ENCODE measurements around the gene HIVEP1. TPM values are rescaled to one million over a fixed set of nuclear protein-coding genes. Genes with fewer than 3 reads are reported as not detected.
"Not testable (repeated sequence)": the region's sequence is repeated elsewhere in the genome, so short reads cannot be mapped to it uniquely, and the experiment has no call there.

HIVEP1 gene
- total RNA-seq, 4 donors from 2014 or later = 15.2 to 26.9 (median 17.6) TPM

DNA sequence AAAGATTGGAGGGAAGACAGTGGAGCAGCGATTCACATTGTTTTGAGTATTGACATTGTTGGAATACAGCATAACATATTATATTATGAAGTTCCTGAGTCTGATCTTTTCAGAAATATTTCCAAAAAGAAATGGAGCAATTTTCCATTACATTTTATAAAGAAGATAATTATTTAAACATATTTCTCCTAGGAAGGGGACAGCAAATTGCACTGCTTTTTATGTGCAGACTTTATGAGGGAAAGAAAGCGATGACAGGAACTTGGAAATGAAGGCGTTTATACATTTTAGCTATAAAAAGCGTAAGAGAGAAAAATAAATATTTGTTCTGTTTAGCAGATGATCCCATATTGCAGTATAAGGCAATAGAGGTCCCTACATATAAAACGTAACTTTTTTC lies 161.1 kb downstream of the HIVEP1 start:
- 64 to 68% methylated on average over 5 of the region's 5 CpGs for WGBS, 2 donors (ENCODE audit: low coverage in 1 of 2)
- H3K4me1 ChIP-seq = no peaks in the 10 kb centered on the region
- no peak overlapping the region for H3K27ac ChIP-seq
- ATAC-seq = no peak
- H3K27me3 ChIP-seq = no peaks in the 10 kb centered on the region
- no peak for TF ChIP-seq EP300 (IDR thresholded peaks at IDR 0.05)
- TF ChIP-seq, protein P1, sequence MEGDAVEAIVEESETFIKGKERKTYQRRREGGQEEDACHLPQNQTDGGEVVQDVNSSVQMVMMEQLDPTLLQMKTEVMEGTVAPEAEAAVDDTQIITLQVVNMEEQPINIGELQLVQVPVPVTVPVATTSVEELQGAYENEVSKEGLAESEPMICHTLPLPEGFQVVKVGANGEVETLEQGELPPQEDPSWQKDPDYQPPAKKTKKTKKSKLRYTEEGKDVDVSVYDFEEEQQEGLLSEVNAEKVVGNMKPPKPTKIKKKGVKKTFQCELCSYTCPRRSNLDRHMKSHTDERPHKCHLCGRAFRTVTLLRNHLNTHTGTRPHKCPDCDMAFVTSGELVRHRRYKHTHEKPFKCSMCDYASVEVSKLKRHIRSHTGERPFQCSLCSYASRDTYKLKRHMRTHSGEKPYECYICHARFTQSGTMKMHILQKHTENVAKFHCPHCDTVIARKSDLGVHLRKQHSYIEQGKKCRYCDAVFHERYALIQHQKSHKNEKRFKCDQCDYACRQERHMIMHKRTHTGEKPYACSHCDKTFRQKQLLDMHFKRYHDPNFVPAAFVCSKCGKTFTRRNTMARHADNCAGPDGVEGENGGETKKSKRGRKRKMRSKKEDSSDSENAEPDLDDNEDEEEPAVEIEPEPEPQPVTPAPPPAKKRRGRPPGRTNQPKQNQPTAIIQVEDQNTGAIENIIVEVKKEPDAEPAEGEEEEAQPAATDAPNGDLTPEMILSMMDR (IDR thresholded peaks at IDR 0.05) = no peak
- no peak for TF ChIP-seq POLR2AphosphoS5 (IDR thresholded peaks at IDR 0.05)
- no peak for TF ChIP-seq POLR2A (IDR thresholded peaks at IDR 0.05)
- no peaks in the 10 kb centered on the region for H3K9me3 ChIP-seq
- H3K4me3 ChIP-seq = no peak overlapping the region
- H3K36me3 ChIP-seq = no peaks in the 10 kb centered on the region

DNA sequence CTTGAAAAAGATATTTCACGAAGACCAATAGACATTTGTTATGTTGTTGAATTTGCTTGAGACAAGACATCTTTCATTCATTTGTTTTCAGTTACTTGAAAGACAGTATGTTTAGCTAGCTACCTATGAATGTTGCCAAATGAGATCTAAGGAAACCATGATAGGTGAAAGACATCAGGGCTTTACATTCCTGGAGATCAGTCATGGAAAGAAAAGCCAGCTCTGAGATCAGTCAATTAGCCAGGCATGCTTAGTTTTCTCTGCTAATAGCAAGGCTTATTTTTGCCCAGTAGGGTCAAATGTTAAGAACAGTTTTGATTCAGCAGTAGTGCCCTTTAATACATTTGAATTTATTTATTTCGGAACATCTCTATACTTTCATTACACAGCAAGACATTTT lies 161.5 kb downstream of the HIVEP1 start:
- no peak overlapping the region for H3K27ac ChIP-seq
- H3K27me3 ChIP-seq = no peaks in the 10 kb centered on the region
- WGBS, 2 donors (ENCODE audit: low coverage in 1 of 2) = 47 to 84% methylated on average over 1 to 2 of the region's 2 CpGs
- no peaks in the 10 kb centered on the region for H3K36me3 ChIP-seq
- TF ChIP-seq, protein P1 (IDR thresholded peaks at IDR 0.05) = no peak
- no peak for TF ChIP-seq EP300 (IDR thresholded peaks at IDR 0.05)
- no peak for TF ChIP-seq POLR2A (IDR thresholded peaks at IDR 0.05)
- TF ChIP-seq POLR2AphosphoS5 (IDR thresholded peaks at IDR 0.05) = no peak
- no peak for ATAC-seq
- no peaks in the 10 kb centered on the region for H3K9me3 ChIP-seq
- H3K4me3 ChIP-seq = no peak overlapping the region
- no peaks in the 10 kb centered on the region for H3K4me1 ChIP-seq

DNA sequence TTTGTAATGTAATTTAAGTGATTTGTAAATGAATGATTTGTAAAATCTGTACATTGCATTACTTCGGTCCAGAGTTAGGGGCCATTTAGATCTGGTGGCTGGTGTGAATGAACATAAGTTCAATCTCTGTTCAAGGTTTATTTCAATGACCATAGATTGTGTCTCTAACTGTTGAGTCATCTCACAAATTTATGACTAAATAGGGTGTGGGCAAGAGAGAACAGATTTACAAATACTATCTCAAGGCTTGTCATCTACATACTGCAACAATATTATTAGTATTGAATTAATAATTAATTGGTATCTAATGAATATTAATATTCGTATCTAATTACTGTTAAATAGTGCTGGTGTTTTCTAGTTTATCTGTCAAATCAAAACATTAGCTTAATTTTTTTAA lies 162.8 kb downstream of the HIVEP1 start:
- 60 to 98% methylated on average over 2 of the region's 2 CpGs for WGBS, 2 donors (ENCODE audit: low coverage in 1 of 2)
- Histone ChIP-seq H3K27me3 (no peaks in the 10 kb centered on the region), H3K27ac (no peak overlapping the region), H3K4me1 (no peaks in the 10 kb centered on the region), H3K36me3 (no peaks in the 10 kb centered on the region), H3K9me3 (no peaks in the 10 kb centered on the region), H3K4me3 (no peak overlapping the region)
- no peak for TF ChIP-seq EP300 (IDR thresholded peaks at IDR 0.05)
- no peak for TF ChIP-seq POLR2AphosphoS5 (IDR thresholded peaks at IDR 0.05)
- TF ChIP-seq POLR2A (IDR thresholded peaks at IDR 0.05) = no peak
- TF ChIP-seq, protein P1 (IDR thresholded peaks at IDR 0.05) = no peak
- ATAC-seq = no peak

DNA sequence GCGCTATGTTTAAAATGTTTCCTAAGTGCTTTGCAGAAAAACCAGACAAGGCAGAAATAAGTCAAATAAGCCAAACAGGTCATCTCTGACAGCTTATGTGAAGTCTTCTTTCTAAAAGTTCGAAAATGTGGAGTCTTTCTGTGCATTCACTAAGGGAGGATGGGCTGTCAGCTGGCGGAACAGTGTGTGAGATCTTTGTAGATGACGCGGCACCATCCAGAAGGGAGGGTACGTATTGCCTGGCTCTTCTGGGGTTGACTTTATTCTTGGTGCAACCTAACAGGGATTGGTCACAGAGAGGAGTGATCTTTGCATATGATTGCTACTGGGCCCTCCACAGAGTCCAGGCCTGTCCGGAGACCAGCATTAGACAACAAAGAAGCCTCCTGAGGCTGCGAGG lies 163.5 kb downstream of the HIVEP1 start:
- WGBS, 2 donors (ENCODE audit: low coverage in 1 of 2) = 86 to 93% methylated on average over 2 to 6 of the region's 8 CpGs
- no peak for ATAC-seq

DNA sequence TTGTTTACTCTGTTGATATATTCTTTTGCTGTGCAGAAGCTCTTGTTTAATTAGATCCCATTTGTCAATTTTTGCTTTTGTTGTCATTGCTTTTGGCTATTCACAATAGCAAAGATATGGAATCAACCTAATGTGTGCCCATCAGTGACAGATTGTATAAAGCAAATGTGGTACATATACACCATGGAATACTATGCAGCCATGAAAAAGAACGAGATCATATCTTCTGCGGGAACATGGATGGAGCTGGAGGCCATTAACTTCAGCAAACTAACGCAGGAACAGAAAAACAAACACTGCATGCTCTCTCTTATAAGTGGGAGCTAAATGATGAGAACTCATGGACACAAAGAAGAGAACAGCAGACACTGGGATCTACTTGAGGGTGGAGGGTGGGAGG lies 164.7 kb downstream of the HIVEP1 start:
- H3K27ac ChIP-seq, H3K4me3 ChIP-seq, H3K27me3 ChIP-seq, H3K36me3 ChIP-seq, H3K9me3 ChIP-seq, H3K4me1 ChIP-seq, ATAC-seq: not testable (repeated sequence)
- WGBS, 2 donors (ENCODE audit: low coverage in 1 of 2) = 78 to 89% methylated on average over 3 of the region's 3 CpGs

More for the DNA sequence above, 163.5 kb downstream of the HIVEP1 start:
- Histone ChIP-seq H3K4me1 (no peaks in the 10 kb centered on the region), H3K27me3 (no peaks in the 10 kb centered on the region), H3K9me3 (no peaks in the 10 kb centered on the region), H3K36me3 (no peaks in the 10 kb centered on the region), H3K4me3 (no peak overlapping the region), H3K27ac (no peak overlapping the region)
- TF ChIP-seq POLR2A (IDR thresholded peaks at IDR 0.05) = no peak
- no peak for TF ChIP-seq POLR2AphosphoS5 (IDR thresholded peaks at IDR 0.05)
- TF ChIP-seq, protein P1 (IDR thresholded peaks at IDR 0.05) = no peak
- no peak for TF ChIP-seq EP300 (IDR thresholded peaks at IDR 0.05)
